Measurements from ENCODE around the gene CRYBA2. TPM values are rescaled to one million over a fixed set of nuclear protein-coding genes. Genes with fewer than 3 reads are reported as not detected.

The CRYBA2 gene
- total RNA-seq, 1 donor from 2014 or later, result not detected

GRCh38 chr2:218983934-218984238, 9.3 kb downstream of the CRYBA2 start:
- Histone ChIP-seq H3K27me3 (peaks cover 100% of the 10 kb centered on the region), H3K4me1 (peaks cover 14% of the 10 kb centered on the region), H3K4me2 (peak overlapping the region; percentile 77), H3K9ac (no peak overlapping the region), H3F3A (ENCODE audit: low read depth) (peaks cover 7% of the 10 kb centered on the region), H3K79me2 (ENCODE audit: low read depth) (no peaks in the 10 kb centered on the region), H3K4me3 (peak overlapping the region; percentile 32), H3K27ac (no peak overlapping the region), H2AFZ (replicated peaks) (no peak overlapping the region), H4K20me1 (ENCODE audit: low read depth) (peaks cover 79% of the 10 kb centered on the region), H3K9me3 (ENCODE audit: low read depth) (no peaks in the 10 kb centered on the region), H3K36me3 (no peaks in the 10 kb centered on the region)
- H3K4me3 Mint-ChIP-seq, result no peak overlapping the region
- peaks cover 83% of the 10 kb centered on the region for H3K27me3 Mint-ChIP-seq (ENCODE audit: insufficient read depth, low read depth)
- H3K27ac Mint-ChIP-seq, result no peak overlapping the region
- no peaks in the 10 kb centered on the region for H3K9me3 Mint-ChIP-seq
- no peak for TF ChIP-seq CTCF (IDR thresholded peaks at IDR 0.05)
- TF ChIP-seq EZH2phosphoT487 (IDR thresholded peaks at IDR 0.05), result no peak
- TF ChIP-seq EZH2 (IDR thresholded peaks at IDR 0.05), result no peak
- peaks cover 12% of the 10 kb centered on the region for H3K4me1 Mint-ChIP-seq
- H3K36me3 Mint-ChIP-seq, result no peaks in the 10 kb centered on the region
- no peak for DNase-seq (ENCODE audit: low spot score)

GRCh38 chr2:218983263-218983933, 9.8 kb downstream of the CRYBA2 start:
- H3K36me3 Mint-ChIP-seq, result no peaks in the 10 kb centered on the region
- Histone ChIP-seq H3K4me1 (peaks cover 14% of the 10 kb centered on the region), H3K9ac (no peak overlapping the region), H3K27ac (no peak overlapping the region), H3K36me3 (no peaks in the 10 kb centered on the region), H3K79me2 (ENCODE audit: low read depth) (no peaks in the 10 kb centered on the region), H3K27me3 (peaks cover 100% of the 10 kb centered on the region), H2AFZ (replicated peaks) (no peak overlapping the region), H3K9me3 (ENCODE audit: low read depth) (no peaks in the 10 kb centered on the region), H3K4me3 (no peak overlapping the region), H3F3A (ENCODE audit: low read depth) (peaks cover 7% of the 10 kb centered on the region), H3K4me2 (no peak overlapping the region), H4K20me1 (ENCODE audit: low read depth) (peaks cover 75% of the 10 kb centered on the region)
- DNase-seq (ENCODE audit: low spot score), result no peak
- no peak overlapping the region for H3K27ac Mint-ChIP-seq
- H3K4me1 Mint-ChIP-seq, result peaks cover 12% of the 10 kb centered on the region
- H3K27me3 Mint-ChIP-seq (ENCODE audit: insufficient read depth, low read depth), result peaks cover 80% of the 10 kb centered on the region
- peak overlapping the region; percentile 41 for H3K4me3 Mint-ChIP-seq
- no peak for TF ChIP-seq CTCF (IDR thresholded peaks at IDR 0.05)
- TF ChIP-seq EZH2 (IDR thresholded peaks at IDR 0.05), result no peak
- no peak for TF ChIP-seq EZH2phosphoT487 (IDR thresholded peaks at IDR 0.05)
- H3K9me3 Mint-ChIP-seq, result no peaks in the 10 kb centered on the region

GRCh38 chr2:218982586-218983262, 10.5 kb downstream of the CRYBA2 start:
- Histone ChIP-seq H3K36me3 (no peaks in the 10 kb centered on the region), H4K20me1 (ENCODE audit: low read depth) (peaks cover 69% of the 10 kb centered on the region), H3K27me3 (peaks cover 100% of the 10 kb centered on the region), H3K79me2 (ENCODE audit: low read depth) (no peaks in the 10 kb centered on the region), H3K4me1 (peaks cover 14% of the 10 kb centered on the region), H3F3A (ENCODE audit: low read depth) (peaks cover 7% of the 10 kb centered on the region), H3K27ac (no peak overlapping the region), H3K4me2 (peak overlapping the region; percentile 56), H3K4me3 (no peak overlapping the region), H2AFZ (replicated peaks) (no peak overlapping the region), H3K9ac (no peak overlapping the region), H3K9me3 (ENCODE audit: low read depth) (no peaks in the 10 kb centered on the region)
- Mint-ChIP-seq H3K4me3 (peak overlapping the region; percentile 58), H3K9me3 (no peaks in the 10 kb centered on the region), H3K4me1 (peaks cover 12% of the 10 kb centered on the region), H3K27ac (no peak overlapping the region), H3K36me3 (no peaks in the 10 kb centered on the region), H3K27me3 (ENCODE audit: insufficient read depth, low read depth) (peaks cover 77% of the 10 kb centered on the region)
- no peak for DNase-seq (ENCODE audit: low spot score)
- TF ChIP-seq EZH2phosphoT487 (IDR thresholded peaks at IDR 0.05) (peak; percentile 66), EZH2 (IDR thresholded peaks at IDR 0.05) (peak; percentile 81), CTCF (IDR thresholded peaks at IDR 0.05) (no peak)

Measured in neural progenitor cell (in vitro differentiated cells).